ENCODE results near the gene SMIM21. TPM values are rescaled to one million over a fixed set of nuclear protein-coding genes. Genes with fewer than 3 reads are reported as not detected.

The SMIM21 gene
- total RNA-seq, 1 donor from 2014 or later, result not detected

DNA sequence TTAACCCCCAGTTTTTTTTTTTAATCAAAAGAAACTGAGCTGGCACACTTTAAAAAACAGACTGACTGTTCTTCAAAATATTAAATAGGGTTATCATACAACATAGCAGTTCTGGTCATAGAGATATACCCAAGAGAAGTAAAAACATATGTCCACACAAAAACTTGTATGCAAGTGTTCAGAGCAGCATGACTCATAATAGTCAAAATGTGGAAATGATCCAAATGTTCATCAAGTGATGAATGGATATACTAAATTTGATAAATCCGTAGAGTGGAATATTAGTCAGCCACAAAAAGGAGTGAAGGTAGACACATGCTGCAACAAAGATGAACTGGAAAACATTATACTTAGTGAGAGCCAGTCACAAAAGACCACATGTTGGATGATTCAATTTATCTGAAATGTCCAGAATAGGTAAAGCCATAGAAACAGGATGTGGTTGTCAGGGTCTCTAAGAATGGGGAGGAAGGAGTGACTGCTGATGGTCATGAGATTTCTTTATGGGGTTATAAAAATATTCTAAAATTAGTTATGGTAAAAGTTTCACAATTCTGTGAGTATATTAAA is 5.1 kb downstream of the SMIM21 start:
- no peak for DNase-seq (ENCODE audit: low spot score)

DNA sequence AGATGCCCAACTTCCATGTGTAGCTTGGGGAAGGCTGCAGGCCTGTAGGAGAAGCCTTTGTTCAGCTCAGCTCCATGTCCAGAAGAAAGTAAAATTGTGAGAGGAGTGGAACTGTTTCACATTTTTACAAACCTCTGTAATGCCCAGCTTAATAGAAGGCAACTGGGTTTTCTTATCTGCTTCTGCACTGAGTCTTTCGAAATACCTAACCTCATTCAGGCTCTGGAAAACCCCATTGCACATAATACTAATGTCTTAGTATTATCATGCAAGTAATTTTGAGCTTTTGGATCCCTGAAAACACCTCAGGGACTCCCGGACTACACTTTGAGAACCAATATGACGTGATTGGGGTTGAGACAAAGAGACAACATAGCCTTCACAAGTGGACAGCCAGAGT is 5.8 kb downstream of the SMIM21 start:
- no peak for DNase-seq (ENCODE audit: low spot score)

DNA sequence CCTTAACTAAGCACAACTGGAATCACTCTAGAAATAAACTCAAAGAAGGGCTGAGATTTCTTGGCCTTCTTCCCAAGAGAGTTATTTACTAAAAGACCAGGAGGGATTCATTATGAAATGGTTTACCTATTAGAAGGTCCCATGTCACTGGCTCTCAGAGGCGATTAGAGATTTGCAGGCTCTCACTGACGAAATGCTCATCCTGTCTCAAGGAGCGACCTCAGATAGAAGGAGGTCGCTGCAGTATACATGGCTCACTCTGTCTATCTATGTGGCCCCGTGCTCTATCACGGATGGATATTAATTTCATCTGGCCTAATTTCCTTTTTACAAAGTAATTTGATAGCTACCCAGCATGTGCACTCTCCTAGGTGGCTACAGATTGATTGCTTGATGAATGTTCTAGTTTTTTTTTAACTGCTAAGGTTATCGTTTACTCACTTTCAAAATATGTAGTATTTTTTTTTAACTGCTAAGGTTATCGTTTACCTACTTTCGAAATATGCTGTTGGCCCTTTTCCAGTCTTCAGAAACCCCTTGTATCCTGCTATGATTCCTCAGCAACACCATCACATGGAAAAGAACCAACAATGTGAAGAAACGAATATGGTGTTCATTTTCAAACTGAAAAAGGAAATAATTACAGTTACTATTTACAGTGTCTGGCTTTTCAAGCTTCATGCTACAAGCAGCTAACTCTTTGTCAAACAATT is 9.1 kb downstream of the SMIM21 start:
- no peak for DNase-seq (ENCODE audit: low spot score)

- DNase-seq (ENCODE audit: low spot score), result no peak
Observed at GRCh38 chr18:75410611-75411010, 16.9 kb downstream of the SMIM21 start.

- no peak for DNase-seq (ENCODE audit: low spot score)
Observed at GRCh38 chr18:75409806-75410205, 17.7 kb downstream of the SMIM21 start.

- DNase-seq (ENCODE audit: low spot score), result no peak
Observed at GRCh38 chr18:75408554-75409506, 18.7 kb downstream of the SMIM21 start.

DNA sequence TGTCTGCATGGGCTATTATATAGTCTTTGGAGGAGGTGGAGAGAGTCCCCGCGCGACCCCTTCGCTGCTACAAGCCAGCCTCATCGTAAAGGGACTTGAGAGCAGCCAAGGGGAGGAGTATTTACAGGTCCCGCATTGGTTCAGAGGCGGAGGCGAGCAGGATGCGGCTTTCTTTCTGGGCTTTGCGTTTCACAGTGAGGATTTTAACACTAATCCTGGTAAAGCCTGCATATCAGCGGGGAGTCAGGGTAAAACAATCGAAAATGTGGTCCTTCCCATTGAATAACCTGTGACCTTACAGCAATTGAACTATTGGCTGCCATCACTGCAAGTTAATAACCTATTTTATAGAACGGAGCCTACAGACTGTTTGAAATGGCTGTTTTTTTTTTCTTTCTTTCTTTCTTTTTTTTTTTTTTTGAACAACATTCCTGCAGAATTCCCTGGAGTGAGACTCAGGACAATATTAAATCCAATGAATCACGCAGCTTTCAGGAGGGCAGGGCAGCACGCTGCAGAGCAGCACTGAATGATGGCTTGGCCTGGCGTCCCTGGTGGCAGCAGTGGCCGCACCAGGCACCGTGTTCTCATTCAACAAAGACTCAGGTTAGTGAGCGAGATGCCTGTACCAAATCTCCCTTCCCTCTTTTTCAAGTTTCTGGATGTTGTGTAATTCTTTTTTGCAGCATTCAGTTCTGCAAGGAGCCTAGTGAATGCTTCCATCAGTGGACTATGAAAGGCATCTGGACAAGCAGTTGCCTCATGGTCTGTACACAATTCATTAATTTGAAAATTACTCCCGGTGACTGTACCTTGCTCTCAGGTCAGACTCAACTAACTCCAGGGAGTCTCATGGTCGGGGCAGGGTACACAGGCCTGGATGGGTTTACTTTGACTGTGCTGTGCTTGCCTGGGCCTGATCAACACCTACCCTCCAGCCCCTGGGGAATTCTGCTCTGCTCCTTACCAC is 19.8 kb downstream of the SMIM21 start:
- DNase-seq (ENCODE audit: low spot score), result no peak

- DNase-seq (ENCODE audit: low spot score), result no peak
Observed at GRCh38 chr18:75406491-75407445, 20.7 kb downstream of the SMIM21 start.

DNA sequence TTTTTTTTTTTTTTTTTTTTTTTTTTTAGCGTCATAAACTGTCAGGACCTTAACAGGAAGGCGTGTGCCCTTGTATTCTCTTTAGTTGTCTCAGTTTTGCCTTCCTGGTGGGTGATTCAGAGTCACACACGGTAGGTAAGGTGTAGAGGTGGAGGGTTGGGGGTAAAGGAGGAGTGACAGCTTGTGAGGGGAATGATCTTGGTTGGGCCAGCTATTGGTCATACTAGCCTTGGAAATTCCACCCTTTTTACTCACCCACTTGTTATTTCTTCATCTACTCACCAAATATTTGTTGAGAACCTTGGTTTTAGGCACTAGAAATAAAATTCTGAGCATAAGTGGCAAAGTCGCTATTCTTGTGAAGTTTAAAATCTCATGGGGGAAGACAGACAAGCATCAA is 22.2 kb downstream of the SMIM21 start:
- no peak for DNase-seq (ENCODE audit: low spot score)

DNA sequence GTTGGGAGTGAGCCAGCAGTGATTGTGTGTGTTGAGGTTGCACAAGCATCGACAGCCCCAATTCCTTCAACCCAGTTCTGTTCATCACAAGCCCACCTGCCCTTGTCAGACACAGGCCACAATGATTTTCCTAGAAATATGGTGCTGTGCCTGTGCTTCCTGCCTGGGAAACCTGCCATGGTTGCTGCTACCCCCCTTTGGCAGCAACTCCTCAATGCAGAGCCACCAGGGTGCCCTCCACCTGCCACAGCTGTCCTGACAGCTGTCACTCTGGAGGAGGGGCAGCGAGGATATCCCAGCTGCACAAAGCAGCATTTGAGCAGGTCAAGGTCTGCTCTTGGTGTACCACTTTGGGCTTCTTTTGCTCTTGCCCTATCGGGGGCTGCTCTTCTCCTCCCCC is 27.1 kb downstream of the SMIM21 start:
- no peak for DNase-seq (ENCODE audit: low spot score)

DNA sequence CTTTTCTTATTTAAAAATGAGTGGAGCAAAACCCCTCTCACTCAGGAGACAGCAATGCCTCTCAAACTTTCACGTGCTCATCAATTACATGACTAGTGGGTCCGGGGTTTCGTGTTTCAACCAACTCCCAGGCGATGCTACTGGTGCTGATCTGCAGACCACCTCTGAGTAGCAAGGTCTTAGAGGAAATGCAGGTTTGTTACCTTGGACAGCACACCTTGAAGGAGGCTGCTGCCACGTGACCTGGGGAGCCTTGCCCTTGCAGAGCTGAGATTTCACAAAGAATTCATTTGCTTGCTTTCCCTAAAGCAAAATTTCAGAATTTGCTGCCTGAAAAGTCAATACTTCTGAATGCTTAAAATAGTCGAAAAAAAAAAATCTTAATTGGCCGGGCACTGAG is 32.4 kb downstream of the SMIM21 start:
- no peak for DNase-seq (ENCODE audit: low spot score)

- DNase-seq (ENCODE audit: low spot score), result no peak
Observed at GRCh38 chr18:75393721-75394120, 33.8 kb downstream of the SMIM21 start.

DNA sequence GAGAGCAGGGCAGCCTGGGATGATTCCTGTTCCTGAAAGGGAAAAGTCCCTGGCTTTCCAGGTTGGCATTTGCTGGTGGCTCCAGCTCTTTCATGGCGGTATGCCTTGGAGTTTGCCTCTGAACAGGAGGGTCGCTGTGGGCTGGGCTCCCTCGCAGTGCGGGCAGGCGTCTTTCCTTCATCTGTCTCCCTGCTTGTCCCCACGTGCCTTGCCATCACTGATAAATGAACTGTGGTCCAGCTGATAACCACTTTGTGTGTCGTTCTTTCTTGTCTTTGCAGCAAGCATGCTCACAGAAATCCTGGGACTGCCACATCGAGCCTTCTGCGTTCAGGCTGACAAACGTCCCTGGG is 35.3 kb downstream of the SMIM21 start:
- peak; percentile 24 for DNase-seq (ENCODE audit: low spot score)

DNA sequence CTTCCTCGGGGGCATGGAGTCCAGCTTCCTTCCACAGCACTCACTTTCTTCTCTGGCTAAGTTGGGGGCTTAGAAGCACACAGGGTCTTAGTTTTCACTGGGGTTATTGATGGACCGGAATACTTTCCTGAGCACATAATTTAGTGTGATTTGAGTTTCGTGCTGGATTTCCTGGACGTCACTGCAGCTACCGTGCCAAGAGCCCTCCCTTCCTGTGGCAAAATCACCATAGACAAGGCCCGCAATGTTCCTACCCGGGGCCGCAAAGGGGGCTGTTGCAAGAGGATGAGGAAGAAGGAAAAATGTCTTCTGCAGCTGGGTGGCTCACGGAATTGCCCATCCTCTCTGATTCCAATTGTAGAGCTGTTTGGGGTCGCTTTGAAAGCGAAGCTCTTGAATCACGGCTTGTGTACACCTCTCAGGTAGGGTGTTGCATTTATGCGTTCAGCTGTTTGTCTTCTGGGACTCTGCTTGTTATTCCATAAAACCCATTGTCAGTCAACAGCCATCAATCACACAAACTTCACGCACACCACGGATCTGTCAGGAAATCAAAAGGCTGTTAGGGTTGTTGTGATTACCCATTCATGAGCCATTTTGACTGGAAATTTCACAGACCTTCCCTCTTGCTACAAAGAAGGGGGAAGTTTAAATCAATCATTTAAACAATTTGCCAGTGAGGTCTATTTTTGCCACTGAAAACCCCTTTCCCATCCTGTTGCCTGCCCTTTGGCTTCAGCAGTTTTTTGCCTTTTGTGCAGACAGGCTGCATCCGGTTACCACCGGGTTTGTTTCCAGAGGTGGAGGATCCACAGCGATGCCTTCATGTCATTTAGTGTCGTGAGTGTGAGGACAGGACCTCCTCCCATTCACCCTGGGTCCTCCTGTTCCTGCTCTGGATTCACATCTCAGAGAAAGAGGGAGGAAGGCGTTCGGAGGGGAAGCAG is 36.0 kb downstream of the SMIM21 start:
- DNase-seq (ENCODE audit: low spot score), result peak; percentile 26

DNA sequence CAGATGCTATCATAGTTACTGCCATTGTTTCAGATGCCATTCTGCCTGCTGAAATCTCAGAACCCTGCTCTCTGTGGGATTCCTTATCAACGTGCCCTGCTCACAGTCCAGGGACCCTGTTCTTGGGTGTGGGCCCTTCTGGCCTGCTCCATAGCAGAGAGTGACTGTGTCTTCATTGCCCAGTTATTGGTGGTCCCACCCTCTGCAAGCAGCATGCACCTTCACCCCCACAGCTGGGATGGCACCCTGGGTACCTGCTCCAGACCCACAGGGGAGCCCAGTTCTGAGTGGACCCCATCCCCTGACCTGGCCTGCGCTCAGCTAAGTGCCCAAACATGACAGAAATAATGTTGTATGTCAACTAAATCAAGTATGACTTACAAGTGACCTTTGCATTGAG is 36.6 kb downstream of the SMIM21 start:
- peak; percentile 15 for DNase-seq (ENCODE audit: low spot score)

- DNase-seq (ENCODE audit: low spot score), result no peak
Observed at GRCh38 chr18:75384144-75384543, 43.4 kb downstream of the SMIM21 start.

GRCh38 chr18:75378376-75379315 is 48.9 kb downstream of the SMIM21 start:
- no peak for DNase-seq (ENCODE audit: low spot score)

GRCh38 chr18:75377926-75378325 is 49.6 kb downstream of the SMIM21 start:
- no peak for DNase-seq (ENCODE audit: low spot score)

All from ureter (tissue), 1 donor.